AG10803 (cell line): ENCODE results near the gene NR4A2.

Experiments
- DNase-seq: peaks from one replicate; pipeline ENCODE4 v3.0.0; 2010; ENCODE audit warnings: low read depth
- H3K4me3 ChIP-seq: 2 replicates; pipeline ENCODE4 v1.5.1; 2011; ENCODE audit warnings: mild to moderate bottlenecking, low read length, control low read depth
- CTCF ChIP-seq: conservative IDR thresholded peaks from 2 replicates; pipeline ENCODE4 v1.5.1; 2011; ENCODE audit warnings: mild to moderate bottlenecking, low read length, control low read depth, inconsistent platforms

The NR4A2 gene

GRCh38 chr2:156320486-156321098 is 11.9 kb downstream of the NR4A2 start:
- peak; percentile 34 for DNase-seq
- H3K4me3 ChIP-seq: peak overlapping the region; percentile 59
- TF ChIP-seq CTCF: no peak

GRCh38 chr2:156319811-156320485 is 12.6 kb downstream of the NR4A2 start:
- TF ChIP-seq CTCF: no peak; the same call in 1 of the 2 replicates
- DNase-seq: no peak
- peak overlapping the region; percentile 59 for H3K4me3 ChIP-seq

GRCh38 chr2:156317631-156318030 is 14.9 kb downstream of the NR4A2 start:
- no peak for TF ChIP-seq CTCF
- no peak overlapping the region for H3K4me3 ChIP-seq
- DNase-seq: no peak

- H3K4me3 ChIP-seq: no peak overlapping the region
- DNase-seq: no peak
- TF ChIP-seq CTCF: no peak
Observed at GRCh38 chr2:156311976-156312375, 20.5 kb downstream of the NR4A2 start.

GRCh38 chr2:156310773-156311172 is 21.7 kb downstream of the NR4A2 start:
- no peak overlapping the region for H3K4me3 ChIP-seq
- no peak for TF ChIP-seq CTCF
- DNase-seq: no peak

- H3K4me3 ChIP-seq: no peak overlapping the region
- DNase-seq: no peak
- no peak for TF ChIP-seq CTCF
Observed at GRCh38 chr2:156309917-156310316, 22.6 kb downstream of the NR4A2 start.

- no peak for DNase-seq
- no peak for TF ChIP-seq CTCF
Observed at GRCh38 chr2:156309167-156309566, 23.4 kb downstream of the NR4A2 start.

More at GRCh38 chr2:156309167-156309566, 23.4 kb downstream of the NR4A2 start:
- H3K4me3 ChIP-seq: no peak overlapping the region
